T-helper 1 cell treated with Interleukin-12 subunit alpha and Interleukin-12 subunit beta and Interleukin-4 antibody, amounts not matched to agents 30 ng/mL and 1 ng/mL, for 36 hours (primary cell): ENCODE measurements around the gene RTN3. TPM values are rescaled to one million over a fixed set of nuclear protein-coding genes. Genes with fewer than 3 reads are reported as not detected.
"Not testable (repeated sequence)": the region's sequence is repeated elsewhere in the genome, so short reads cannot be mapped to it uniquely, and the experiment has no call there.

Experiments used
- intact Hi-C: fragments of 100-400 bp; cut with micrococcal nuclease; formaldehyde crosslinking; loops from one replicate; pipeline ENCODE4 v1.15.1; 2024
- total RNA-seq: library from RNA; stranded (reverse); gene quantifications from 2 replicates; pipeline ENCODE4 v1.2.3, GENCODE V29; 2022

RTN3 gene
- total RNA-seq, 1 donor from 2014 or later = 63.9 TPM

DNA sequence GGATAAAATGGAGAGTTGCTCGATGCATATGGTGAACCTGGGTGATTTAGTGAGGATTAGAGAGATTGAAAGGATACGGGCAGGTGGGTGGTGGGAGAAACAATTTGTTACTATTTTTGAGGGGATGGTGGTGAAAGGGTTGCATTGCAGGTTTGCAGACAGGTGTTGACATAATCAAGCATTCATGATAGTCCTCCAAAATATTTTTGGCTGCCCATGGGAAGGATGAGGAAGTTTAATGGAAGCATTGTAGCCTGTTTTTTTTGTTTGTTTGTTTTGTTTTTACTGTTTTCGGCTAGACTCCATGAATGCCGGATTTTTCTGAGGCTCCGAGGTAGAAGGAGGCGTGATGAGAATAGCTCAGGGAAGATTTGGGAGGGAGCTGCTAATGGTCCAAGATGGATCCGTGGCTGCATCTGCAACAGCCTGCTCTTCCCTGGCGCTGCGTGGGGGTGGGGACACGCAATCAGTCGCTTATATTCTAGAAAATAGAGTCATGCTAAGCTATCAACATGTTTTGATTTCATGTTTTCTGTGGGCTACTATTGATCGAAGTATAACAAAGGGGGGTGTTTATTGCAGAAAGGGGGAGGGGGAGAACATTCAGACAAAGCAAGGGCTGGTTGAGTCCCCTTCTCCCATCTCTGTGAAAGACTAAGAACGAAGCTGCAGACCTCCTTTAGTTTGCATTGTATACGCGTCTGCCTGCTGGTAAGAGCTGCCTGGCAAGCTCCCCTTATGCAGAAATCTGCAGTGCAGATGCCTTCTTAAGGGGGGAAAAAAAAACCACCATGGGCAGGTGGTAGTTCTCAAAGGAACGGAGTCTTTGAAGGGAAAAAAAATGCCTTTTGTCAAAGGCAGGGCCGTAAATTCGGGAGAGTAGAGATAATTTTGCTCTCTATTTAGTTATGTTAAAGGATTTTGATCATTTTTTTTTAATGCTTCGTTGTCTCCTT is 1.0 kb downstream of the RTN3 start:
- intact Hi-C loops = loop anchor here (1.0 to 5.0 kb wide), 4 partner anchors 56 to 550 kb away; partner anchors contain the start of genes DNAJC4, MACROD1, VEGFB and ZFTA

DNA sequence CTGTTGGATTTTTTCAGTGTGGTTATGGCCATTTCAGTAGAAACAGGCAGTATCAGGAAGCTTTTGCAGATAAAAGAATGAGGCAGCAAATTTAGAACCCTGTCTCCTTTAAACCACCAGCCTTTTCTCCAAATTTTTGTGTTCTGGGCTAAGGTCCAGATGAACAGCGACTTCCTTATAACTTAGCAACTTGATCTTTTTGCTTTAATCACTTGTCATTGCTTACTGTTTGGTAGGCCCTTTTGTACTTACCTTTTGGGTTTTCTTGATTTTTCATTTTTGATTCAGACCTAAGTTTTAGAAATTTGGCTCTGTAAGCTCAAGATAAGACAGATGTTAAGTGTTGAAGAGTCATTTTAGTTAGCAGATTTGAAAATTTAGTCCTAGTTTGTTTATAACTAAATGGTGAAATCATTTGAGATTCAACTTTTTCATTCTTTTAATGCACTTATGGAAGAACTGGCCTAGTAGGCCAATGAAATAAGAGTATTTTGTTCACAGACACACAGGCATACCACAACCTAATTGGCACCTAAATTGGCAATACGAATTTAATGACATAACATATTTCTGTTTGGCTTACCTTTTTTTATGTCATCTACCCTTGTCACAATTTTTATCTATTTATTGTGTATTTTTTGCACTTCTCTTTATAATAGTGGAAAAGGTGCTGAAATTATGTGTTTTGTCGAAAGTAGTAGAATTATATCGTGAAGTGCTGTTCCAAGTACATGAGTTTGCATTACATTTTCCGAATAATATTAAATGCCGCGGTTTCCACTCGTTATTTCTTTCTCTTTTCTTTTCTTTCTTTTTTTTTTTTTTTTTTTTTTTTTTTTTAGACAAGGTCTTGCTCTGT is 2.1 kb downstream of the RTN3 start:
- intact Hi-C loops = loop anchor here (5.0 kb wide), 3 partner anchors 84 to 549 kb away; partner anchors contain the start of genes DNAJC4, MACROD1, VEGFB and ZFTA

DNA sequence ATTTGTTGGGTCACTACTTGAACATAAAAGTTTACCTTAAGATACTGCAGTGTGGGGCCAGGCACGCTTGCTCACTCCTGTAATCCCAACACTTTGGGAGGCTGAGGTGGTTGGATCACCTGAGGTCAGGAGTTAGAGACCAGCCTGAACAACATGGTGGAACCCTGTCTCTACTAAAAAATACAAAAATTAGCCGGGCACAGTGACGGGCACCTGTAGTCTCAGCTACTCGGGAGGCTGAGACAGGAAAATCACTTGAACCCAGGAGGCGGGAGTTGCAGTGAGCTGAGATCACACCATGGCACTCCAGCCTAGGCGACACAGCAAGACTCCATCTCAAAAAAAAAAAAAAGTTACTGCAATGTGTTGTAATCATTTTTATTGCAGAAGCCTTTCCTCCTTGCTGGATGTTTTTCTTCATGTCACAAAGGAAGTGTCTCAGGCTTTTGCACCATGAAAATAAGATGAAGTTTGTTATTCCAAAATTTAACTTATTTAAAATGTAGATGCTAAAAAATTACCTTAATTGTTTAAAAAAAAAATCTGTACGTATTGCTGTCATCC is 3.9 kb downstream of the RTN3 start:
- intact Hi-C loops = not testable (repeated sequence)

DNA sequence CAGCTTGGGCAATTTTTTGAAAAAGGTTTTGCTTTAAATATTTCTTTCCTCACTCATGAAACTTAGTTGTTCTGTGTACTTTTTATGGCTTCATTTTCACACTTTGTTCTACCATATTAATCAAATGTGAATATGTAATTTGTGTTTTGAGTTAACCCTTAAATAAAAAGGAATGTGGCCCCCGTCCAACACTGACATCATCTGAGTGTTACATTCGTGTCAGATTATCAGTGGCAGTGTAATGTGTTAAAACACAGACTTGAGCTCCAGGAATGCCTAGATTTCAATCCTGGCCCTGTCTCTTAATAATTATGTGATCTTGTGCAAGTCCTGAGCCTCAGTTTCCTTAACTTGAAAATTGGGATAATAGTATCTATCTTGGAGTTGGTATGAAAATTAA is 5.6 kb downstream of the RTN3 start:
- intact Hi-C loops = no loop called here

DNA sequence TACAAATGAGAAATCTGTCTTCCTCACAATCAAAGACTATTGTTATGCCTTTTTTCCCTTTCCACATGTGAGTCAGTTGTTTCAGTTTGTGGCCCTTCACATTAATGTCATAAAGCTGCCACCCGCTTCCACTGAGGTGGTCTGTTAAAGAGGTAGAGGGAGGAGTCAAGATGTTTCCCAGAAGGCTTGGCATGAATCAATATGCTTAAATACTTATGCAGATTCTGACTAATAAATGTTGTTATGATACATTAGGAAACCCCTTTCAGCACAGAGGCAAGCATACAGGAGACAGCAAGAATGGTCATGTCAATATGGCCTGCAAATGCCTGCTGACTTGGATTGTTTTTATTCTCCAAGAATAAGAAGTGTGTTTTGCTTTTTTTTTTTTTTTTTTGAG is 6.5 kb downstream of the RTN3 start:
- intact Hi-C loops = no loop called here

DNA sequence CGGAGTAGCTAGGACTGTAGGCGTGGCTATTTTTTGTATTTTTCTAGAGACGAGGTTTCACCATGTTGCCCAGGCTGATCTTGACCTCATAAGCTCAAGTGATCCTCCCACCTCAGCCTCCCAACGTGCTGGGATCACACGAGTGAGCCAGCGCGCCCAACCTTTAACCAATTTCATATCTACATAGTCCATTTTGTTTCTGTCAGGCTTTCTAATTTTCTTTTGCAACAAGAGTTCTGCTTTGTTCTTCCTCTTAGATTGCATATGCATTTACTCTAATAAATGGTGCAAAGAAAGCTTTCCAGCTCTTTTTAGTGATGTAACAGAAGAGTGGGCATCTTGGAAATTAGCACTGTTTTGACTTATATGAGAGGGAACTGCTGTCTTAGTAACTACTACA is 13.3 kb downstream of the RTN3 start:
- intact Hi-C loops = no loop called here

DNA sequence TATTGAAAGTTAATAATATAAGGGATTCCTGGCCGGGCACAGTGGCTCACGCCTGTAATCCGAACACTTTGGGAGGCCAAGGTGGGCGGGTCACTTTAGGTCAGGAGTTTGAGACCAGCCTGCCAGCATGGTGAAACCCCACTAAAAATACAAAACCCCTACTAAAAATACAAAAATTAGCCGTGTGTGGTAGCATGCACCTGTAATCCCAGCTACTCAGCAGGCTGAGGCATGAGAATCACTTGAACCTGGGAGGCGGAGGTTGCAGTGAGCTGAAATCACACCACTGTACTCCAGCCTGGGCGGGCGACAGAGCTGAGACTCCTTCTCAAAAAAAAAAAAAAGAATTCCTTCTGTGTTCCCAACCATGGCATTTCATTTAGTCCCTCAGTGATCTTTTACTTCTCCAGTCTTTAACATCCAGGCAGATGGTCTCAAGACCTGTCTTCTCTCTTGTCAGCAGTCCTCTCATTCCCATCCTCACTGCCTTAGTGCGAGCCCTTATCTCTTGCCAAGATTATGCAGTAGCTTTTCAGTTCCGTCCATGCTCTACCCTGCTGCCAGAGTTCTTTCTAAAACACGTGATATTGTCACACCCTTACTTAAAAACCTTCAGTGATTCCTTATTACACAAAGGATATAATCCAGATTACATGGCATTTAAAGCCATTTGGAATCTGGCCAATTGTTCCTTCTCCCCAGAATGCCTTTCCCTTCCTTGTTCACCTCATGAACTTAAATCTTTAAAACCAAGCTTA is 17.9 kb downstream of the RTN3 start:
- intact Hi-C loops = no loop called here

DNA sequence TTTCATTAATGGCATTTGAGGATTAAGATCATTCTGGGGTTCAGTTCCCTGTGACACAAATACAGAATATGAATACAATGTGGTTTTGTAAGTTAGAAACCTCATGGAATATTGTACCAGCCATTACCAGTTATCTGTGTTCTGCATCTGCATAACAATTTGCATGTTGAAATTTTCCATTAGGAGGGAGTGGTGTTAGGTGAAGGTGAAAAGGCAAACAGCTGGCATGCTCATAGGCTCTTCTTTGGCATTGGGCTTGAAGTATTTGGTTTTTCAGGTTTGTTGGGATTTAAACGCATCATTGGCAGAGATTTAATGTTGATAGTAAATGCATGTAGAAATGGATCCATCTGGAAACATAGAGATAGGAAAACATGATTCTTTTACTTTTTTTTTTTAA is 18.6 kb downstream of the RTN3 start:
- intact Hi-C loops = no loop called here

DNA sequence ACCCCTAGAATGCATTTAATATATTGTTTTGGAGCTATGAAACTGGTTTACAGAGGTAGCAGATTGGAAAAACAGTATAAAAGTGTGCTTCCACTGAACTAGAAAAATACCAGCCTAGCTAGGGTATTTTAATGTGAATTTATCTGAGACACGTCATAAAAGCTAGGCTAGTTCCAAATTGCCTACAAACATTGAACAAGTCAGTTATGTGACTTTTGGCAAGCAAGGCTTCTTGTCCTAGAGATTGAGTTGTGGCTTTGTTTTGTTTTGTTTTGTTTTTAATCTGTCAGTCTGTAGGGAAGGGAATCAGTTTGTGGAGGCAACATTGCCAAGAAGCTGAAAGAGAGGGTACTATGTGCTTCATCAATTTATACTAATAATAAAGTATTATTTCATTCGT is 24.2 kb downstream of the RTN3 start:
- intact Hi-C loops = no loop called here

DNA sequence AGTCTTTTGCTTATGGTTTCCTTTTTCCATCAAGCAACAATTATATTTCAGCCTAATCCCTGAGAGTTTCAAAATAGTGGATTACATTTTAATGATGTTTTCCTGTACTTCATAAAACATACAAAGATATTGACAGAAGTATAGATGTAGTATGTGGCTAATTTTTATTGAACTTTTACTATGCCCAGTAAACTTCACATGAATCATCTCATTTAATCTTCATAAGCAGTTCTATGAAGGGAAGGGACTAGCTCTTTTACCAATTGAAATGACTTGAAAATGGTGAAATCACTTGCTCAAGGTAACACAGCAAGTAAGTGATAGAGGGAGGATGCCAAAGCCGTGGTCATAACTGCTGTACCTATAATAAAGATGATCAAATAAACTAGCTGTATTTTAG is 27.5 kb downstream of the RTN3 start:
- intact Hi-C loops = no loop called here

DNA sequence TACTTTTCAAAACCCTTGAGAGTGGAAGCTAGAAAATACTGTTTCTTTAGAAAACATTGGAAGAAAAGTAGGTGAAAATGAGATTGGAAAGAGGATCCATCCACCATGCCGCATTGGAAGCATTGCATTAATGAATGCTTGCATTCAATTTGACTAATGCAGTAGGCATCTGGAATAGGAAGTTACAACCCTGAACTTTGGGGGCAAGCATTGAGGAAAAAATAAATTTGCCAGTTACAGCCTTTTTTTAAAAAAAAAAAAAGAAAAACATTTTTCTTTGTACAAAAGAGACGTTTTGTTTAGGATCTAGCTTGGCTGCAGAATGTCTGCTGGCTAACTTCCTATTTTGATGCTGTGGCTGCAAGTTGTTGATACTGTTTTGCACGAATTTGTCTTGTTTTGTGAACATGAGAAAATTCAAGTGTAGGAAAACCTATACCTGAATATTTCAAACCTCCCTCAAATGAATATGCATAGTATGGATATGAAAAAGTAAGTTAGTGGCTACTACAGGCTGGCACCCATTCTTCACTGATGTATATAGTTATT is 28.1 kb downstream of the RTN3 start:
- intact Hi-C loops = no loop called here

DNA sequence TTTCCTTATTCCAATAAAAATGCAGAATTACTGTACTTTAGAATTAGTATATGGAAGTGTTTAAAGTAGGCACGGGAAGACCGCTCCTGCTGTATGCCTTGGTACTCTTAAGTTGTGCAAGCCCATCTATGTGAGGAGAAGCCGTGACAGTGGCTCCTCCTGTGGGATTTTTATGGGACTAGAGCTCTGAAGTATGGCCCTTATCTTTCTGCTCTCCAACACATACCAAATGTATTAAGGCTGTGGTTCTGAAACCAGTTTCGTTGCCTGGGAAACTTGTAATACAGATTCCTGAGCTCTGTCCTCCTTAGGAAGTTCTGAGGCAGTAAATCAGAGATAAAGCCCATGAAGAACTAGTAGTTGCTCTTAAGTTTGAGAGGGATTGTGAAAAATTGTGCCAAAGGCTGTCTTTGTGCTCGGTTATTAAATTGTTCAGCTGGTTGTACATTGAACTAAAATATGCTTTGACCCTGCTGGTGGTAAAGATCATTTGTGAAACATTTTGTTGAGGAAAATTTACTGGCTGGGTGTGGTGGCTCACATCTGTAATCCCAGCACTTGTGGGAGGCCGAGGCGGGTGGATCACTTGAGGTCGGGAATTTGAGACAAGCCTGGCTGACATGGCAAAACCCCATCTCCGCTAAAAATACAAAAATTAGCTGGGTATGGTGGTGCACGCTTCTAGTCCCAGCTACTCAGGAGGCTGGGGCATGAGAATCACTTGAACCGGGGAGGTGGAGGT is 29.3 kb downstream of the RTN3 start:
- intact Hi-C loops = no loop called here

DNA sequence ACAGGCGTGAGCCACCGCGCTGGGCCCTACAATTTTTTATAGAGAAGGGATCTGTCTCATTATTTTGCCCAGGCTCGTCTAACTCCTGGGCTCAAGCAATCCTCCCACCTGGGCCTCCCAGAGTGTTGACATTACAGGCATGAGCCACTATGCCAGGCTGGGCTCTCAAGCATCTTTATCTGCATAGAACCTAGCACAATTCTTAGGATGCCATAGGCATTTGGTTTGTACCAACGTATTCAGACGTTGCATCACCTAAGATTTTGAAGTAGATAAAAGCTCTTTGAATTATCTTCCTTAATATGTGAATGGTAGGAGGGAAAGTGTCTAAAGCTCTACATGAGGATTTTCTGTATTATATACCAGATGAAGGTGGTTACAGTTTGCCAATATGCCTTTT is 30.5 kb downstream of the RTN3 start:
- intact Hi-C loops = no loop called here

DNA sequence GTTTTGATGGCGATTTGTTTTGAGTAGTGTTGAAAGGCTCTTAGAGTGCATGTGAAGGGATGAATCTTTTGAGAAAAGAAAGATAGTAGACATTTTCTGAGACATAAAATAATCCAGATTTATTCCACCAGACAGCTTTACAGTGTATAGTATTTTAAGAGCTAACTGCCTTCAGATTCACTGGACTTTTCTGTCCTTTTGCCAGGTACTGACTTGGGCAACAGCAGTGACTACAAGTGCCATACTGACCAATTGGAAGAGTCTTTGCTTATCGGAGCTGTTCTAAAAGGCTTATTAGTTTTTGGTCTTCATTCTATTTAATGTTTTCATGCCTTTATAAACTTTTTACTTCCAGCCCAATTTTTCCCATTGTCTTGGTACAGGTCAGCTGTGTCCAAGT is 32.5 kb downstream of the RTN3 start:
- intact Hi-C loops = no loop called here

DNA sequence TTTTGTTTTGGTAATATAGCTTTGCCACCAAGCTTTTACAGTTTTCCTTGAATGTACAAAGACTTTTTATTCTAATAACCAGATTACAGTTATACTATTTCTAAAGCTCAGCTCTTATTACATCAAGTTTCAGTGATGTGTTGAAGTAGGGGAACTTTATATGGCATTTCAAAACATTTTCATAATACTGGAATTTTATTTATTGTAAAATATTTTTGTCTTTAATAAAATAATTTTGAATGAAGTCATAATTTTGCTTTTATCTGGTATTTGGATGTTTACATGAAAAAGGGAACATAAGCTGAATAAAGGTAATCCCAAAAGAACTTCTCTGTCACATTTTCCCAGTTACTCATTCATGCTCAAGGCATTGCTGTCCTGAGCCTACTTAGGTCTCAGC is 34.7 kb downstream of the RTN3 start:
- intact Hi-C loops = no loop called here

DNA sequence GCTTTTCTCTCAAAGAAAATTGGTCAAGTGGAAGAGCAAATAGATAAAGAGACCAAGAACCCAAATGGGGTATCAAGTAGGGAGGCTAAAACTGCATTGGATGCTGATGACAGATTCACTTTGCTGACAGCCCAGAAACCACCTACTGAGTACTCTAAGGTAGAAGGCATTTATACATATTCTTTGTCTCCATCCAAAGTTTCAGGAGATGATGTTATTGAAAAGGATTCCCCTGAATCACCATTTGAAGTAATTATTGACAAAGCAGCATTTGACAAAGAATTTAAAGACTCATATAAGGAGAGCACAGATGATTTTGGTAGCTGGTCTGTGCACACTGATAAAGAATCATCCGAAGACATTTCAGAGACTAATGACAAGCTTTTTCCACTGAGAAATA is 37.7 kb downstream of the RTN3 start:
- intact Hi-C loops = no loop called here

DNA sequence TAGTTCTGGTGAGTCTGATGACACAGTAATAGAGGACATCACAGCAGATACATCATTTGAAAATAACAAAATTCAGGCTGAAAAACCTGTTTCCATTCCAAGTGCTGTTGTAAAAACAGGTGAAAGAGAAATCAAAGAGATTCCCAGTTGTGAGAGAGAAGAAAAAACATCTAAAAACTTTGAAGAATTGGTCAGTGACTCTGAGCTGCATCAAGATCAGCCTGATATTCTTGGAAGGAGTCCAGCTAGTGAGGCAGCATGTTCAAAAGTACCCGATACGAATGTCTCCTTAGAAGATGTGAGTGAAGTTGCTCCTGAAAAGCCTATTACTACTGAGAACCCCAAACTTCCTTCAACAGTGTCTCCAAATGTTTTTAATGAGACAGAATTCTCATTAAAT is 38.7 kb downstream of the RTN3 start:
- intact Hi-C loops = no loop called here

DNA sequence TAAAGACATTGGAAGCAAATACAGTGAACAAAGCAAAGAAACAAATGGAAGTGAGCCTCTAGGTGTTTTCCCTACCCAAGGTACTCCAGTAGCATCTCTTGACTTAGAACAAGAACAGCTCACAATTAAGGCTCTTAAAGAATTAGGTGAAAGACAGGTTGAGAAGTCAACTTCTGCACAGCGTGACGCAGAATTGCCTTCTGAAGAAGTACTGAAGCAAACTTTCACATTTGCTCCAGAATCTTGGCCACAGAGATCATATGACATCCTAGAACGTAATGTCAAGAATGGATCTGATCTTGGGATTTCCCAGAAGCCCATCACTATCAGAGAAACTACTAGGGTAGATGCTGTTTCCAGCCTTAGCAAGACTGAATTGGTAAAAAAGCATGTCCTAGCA is 39.3 kb downstream of the RTN3 start:
- intact Hi-C loops = no loop called here

DNA sequence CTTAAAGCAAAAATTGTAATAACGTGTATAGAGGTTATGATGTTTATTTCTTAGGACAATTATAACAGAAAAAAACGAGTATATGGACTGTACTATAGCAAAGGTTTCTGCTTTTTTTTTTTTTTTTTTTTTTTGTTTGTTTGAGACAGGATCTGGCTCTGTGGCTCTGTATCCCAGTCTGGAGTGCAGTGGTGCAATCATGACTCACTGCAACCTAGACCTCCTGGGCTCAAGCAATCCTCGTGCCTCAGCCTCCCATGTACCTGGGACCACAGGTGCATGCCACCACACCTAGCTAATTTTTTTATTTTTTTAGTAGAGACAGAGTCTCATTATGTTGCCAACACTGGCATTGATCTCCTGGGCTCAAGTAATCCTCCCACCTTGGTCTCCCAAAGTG is 48.0 kb downstream of the RTN3 start:
- intact Hi-C loops = no loop called here

DNA sequence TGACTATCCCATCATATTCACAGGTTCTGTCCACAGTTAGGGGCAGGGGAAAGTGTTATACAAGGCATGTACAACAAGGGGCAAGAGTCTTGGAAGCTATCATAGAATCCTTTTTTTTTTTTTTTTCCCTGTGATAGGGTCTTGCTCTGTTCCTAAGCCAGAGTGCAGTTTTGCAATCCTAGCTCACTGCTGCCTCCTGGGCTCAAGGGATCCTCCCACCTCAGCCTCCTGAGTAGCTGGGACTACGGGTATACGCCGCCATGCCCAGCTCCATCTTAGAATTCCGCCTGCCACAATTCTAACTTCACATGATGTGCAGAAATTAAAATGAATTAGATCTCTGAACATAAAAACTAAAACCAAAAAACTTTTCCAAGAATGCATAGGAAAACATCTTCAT is 55.6 kb downstream of the RTN3 start:
- intact Hi-C loops = no loop called here
